NCI-H446 (cell line): ENCODE data around the gene IL6ST.
A peak's percentile ranks its signal among the peaks of the same experiment; 100 is the strongest.

Source experiments
- DNase-seq, 2 experiments: peaks; one replicate each; lab custom pipeline; 2025; lab: John Stamatoyannopoulos, UW

Gene IL6ST

GRCh38 chr5:55918087-55919035 is 76.4 kb downstream of the IL6ST start:
- DNase-seq, result no peak

- DNase-seq, result no peak
These were observed 77.2 kb downstream of the IL6ST start for GRCh38 chr5:55917402-55918086.

GRCh38 chr5:55916986-55917385 is 77.8 kb downstream of the IL6ST start:
- no peak for DNase-seq

- no peak for DNase-seq
These were observed 79.0 kb downstream of the IL6ST start for GRCh38 chr5:55915783-55916182.

GRCh38 chr5:55914971-55915370 is 79.8 kb downstream of the IL6ST start:
- no peak for DNase-seq

GRCh38 chr5:55913466-55914413 is 81.0 kb downstream of the IL6ST start:
- no peak for DNase-seq

- DNase-seq, result no peak
These were observed 82.7 kb downstream of the IL6ST start for GRCh38 chr5:55911784-55912653.

GRCh38 chr5:55908804-55909203 is 86.0 kb downstream of the IL6ST start:
- no peak for DNase-seq

- no peak for DNase-seq
These were observed 86.8 kb downstream of the IL6ST start for GRCh38 chr5:55907927-55908326.

- DNase-seq, result no peak
These were observed 89.5 kb downstream of the IL6ST start for GRCh38 chr5:55905251-55905650.

- no peak for DNase-seq
These were observed 90.6 kb downstream of the IL6ST start for GRCh38 chr5:55904152-55904551.

GRCh38 chr5:55903121-55903701 is 91.6 kb downstream of the IL6ST start:
- no peak for DNase-seq

- no peak for DNase-seq
These were observed 92.1 kb downstream of the IL6ST start for GRCh38 chr5:55902696-55903095.

GRCh38 chr5:55900776-55901175 is 94.0 kb downstream of the IL6ST start:
- no peak for DNase-seq

- DNase-seq, result no peak
These were observed 94.7 kb downstream of the IL6ST start for GRCh38 chr5:55900068-55900467.

- no peak for DNase-seq
These were observed 95.4 kb downstream of the IL6ST start for GRCh38 chr5:55899344-55899743.

- peak; percentile 39 to 49 for DNase-seq
These were observed 96.9 kb downstream of the IL6ST start for GRCh38 chr5:55897905-55898304.

GRCh38 chr5:55897206-55897894 is 97.4 kb downstream of the IL6ST start:
- DNase-seq, result no peak

GRCh38 chr5:55896663-55897062 is 98.1 kb downstream of the IL6ST start:
- no peak for DNase-seq

GRCh38 chr5:55896238-55896637 is 98.5 kb downstream of the IL6ST start:
- no peak for DNase-seq
